Activated T-cell treated with anti-CD3 and anti-CD28 coated beads for 1 hour (primary cell): ENCODE results near the gene EPC2.
"Not testable (repeated sequence)": the region's sequence is repeated elsewhere in the genome, so short reads cannot be mapped to it uniquely, and the experiment has no call there.

ENCODE experiments used
- DNase-seq: peaks from one replicate; pipeline ENCODE4 v3.0.0-alpha.2; 2020; ENCODE audit warnings: low read depth

The EPC2 gene

DNA sequence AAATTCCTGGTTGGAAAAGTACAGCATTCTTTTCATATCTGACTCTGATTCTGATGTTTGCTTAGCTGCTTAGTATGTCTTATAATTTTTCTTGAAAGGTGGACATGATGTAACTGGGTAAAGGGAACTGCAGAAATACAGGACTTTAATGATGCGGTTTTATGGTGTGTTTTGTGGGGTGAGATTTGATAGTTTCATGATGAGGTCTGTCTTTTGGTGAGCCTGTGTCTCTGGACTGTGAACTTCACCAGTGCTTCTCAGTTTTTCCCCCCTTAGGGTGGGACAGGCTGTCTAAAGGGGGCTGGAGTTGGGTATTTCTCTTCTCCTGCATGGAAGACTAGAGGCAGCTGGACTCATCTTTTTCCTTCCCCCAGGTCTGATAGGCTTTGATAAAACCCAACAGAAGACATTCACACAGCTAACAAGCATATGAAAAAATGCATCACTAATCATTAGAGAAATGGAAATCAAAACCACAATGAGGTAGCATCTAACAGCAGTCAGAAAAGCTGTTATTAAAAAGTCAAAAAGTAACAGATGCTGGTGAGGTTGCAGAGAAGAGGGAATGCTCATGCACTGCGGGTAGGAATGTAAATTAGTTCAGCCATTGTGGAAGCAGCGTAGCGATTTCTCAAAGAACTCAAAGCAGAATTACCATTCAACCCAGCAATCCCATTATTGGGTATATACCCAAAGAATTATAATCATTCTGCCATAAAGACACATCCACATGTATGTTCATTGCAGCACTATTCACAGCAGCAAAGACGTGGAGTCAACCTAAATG, 77.6 kb downstream of the EPC2 start:
- DNase-seq: no peak

DNA sequence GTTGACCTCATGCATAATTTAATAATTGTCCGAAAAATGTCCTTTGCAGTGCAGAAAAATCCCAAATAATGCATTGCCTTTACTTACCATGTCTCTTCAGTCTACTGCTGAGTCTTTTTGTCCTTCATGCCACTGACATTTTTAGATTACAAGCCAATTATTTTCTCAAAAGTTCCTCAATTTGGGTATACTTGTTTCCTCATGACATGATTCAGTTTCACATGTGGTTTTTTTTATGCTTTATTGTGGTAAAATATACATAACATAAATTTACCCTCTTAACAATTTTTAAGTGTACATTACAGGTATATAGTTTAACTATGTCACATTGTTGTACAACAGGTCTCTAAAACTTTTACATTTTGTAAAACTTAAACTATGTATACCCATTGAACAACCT, 81.0 kb downstream of the EPC2 start:
- DNase-seq: no peak

DNA sequence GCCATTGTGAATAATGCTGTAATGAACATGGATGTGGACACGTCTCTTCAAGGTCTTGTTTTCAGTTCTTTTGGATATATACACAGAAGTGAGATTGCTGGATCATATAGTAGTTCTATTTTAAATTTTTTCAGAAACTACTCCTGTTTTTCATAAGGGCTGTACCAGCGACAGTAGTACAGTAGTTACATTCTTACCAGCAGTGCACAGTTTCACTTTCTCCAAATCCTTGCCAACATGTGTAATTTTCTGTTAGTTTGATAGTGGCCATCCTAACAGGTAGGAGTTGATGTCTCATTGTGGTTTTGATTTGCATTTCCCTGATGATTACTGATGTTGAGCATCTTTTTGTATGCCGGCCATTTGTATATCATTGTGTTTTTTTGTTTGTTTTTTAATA, 81.7 kb downstream of the EPC2 start:
- no peak for DNase-seq

DNA sequence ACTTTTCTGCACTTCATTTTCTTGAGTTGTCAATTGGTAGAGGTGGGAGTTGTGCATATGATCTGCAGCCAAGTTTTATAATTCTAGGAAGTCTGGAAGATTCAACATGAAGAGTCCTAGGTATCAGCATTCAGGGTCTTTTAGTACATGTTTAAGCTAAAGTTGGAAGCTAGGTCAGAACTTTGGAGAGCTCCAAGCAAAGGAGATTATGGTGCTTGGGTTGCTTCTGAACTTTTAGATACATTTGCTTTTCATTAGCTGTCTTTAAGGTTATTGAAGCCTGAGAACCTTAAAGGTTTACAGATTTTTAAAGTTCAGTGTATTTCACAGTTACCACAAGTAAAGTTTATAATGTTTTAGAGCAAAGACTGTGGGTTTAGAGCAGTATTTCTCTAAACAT, 85.5 kb downstream of the EPC2 start:
- DNase-seq: no peak

DNA sequence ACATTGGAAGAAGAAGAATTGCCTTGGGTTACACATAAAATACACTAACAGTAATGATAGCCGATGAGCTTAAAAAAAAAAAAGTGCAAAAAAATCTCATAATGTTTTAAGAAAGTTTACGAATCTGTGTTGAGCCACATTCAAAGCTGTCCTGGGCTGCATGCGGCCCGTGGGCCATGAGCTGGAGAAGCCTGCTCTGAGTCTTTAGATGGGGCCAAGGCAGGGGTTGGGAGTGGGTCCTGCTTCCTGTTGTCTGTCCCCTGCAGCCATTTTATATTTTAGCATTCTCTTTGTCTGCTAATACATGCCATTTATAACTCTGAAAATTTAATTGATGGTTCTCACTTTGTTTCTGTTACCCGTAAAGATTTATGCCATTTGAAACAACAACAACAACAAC, 93.2 kb downstream of the EPC2 start:
- no peak for DNase-seq

DNA sequence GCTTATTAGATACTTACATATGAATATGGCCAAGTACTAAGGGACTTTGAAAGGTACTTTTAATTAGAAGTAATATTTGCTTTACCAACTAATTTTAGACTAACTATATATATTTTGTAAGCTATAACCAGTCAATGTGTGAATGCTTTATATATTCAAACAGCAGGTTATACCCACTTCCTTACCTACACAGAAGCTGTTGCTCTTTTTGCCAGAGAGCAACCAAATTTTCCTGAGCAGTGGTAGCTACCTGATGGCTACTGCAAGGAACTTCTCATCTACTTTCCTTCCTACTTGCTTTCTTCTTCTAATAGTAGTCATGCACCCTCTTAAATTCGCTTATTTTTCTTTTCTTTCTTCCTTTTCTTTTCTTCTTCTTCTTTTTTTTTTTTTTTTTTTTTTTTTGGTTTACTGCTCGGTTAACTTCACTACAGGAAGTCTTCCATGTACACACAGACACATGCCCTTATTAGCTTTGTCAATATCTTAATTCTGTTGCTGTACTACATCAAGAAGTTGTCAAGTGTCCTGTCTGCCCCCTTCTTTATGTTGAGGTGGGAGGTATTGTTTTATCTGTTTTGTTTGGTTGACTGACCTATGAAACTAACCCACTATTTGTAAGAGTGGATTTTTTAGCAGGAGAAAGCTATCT, 95.0 kb downstream of the EPC2 start:
- no peak for DNase-seq

DNA sequence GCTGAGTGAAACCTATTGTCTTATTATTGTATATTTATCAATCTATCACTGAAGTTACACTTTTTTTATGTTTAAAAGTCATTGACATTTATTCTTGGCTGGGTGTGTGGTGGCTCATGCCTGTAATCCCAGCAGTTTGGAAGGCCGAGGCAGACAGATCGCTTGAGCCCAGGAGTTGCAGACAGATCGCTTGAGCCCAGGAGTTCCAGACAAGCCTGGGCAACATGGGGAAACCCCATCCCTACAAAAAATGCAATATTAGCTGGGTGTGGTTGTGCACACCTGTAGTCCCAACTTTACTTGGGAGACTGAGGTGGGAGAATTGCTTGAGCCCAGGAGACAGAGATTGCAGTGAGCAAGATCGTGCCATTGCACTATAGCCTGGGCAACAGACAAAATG, 97.8 kb downstream of the EPC2 start:
- DNase-seq: no peak

DNA sequence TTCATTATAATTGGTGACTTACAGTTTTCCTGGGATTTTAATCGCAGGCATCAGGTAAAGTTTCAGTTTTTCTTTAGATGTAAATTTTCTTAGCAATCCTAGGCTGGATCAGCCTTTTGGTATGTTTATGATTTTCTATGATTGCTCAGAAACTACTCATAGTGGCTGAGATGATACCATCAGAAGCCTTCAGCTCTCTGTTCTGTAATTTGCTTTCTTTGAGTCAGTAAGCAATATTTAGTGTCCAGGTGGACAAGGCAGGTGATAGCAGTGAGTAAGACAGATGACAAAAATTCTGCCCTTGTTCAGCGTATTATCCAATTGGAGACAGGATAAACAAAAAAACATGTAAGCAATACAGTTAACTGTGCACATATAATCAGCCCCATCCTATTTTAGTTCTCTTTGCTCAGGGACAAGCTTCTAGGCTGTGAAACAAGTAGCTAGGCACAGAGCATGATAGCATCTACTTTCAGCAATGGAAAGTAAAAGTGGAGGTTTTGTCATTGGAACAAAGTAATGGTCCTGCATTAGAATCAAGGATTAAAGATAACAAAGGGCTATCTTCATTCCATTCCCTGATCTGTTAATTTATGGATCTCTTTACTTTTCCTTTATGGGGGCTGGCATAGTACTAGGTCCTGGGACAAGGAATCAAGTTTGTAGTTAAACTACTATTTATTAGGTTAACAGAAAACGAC, 100.8 kb downstream of the EPC2 start:
- DNase-seq: no peak

DNA sequence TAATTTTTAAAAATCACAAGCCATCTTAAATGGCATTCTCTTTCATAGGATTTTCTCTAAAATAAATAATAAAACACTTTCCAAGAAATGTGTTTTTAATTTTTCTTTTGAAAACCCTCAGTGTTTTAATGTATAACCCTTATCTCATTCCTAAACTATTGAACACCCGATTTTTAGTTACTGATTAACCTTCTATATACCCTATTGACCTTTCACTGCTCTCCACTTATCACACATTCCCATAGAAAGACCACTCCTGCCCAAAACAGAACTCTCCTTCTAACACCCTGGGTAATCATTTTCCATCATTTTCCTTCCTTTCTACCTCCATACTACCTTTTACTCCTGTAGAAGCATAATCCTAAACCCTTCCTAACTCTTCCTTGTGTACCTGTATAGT, 102.4 kb downstream of the EPC2 start:
- no peak for DNase-seq

DNA sequence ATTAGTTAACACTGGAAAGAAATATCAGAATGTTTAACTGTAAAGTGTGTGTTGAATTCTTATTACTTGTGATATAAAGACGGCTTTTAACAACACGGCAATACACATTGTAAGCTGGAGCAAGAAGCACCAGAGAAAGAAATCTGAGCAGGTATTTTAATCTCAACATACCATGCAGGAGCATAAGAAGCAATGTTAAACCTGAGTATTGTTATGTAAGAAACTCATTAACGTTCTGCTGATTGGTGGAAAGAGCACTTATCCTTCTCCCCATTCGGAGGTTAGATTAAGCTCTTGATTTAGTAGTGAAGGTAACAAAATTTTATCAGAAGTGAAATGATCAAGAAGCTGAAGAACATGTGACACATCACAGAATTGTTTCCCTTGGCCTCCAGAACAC, 107.4 kb downstream of the EPC2 start:
- no peak for DNase-seq

DNA sequence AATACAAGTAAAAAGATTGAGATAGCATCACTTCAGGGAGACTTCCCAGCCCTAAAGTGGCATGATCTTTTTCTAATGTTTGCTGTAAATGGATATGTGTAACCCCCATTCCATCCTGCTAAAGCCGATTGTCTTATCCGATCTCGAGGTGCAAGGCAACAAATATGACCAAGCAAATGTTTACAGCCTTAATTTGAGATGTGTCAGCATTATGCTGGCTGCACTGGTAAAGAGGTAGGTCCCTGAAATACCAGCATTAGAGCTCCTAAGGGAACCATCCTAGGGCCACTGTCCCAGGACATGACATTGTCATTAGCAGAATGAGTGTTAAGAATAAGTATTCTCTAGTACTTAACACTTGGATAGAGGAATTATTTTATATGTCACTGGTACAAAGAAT, 108.4 kb downstream of the EPC2 start:
- DNase-seq: no peak

DNA sequence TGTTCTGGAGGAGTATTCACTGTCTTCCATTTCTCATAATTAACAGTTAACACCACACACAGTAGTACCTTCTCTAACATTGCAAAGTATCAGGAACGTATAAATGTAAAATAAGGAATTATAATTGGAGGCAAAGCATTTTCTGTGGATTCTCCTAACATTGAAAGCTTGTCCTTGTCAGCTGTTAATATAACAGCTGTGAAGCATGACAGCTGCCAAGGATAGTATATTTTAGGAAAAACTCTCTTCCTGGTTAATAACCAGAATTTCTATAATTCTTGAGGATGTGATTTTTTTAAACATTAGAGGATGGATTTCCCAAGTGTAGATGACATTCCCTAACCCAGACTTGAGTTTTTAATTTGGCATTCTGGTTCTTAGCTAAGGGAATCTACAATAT, 110.3 kb downstream of the EPC2 start:
- no peak for DNase-seq

DNA sequence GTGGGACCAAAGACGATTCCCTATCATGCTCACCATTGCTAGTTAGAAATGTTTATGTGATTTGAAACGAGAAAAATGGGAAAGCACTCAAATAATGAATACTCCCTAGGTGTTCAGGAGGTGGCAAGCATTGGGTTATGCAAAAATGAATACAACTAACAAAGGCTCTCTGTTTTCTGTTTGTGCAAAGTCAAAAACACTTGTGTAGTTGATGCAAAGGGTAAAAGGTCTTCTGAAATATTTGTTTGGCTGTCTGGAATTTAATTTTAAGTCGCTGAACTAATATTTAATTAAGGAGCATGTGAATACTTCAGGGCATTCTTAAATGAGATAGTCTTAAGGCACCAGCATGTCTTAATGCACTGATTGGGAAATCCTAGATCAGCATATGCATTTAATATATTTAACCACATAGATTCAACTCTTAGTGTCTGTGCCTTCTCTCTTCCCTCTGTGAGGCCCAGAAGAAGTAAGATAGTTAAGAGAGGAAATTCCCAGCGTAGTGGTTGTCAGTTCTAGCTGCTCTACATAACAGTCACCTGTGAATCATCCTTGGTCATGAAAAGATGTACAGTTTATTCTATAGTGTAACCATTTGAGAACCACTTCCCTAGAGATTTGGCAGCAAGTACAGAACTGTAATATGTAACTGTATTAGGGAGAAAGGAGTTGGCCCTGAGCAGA, 111.9 kb downstream of the EPC2 start:
- no peak for DNase-seq

DNA sequence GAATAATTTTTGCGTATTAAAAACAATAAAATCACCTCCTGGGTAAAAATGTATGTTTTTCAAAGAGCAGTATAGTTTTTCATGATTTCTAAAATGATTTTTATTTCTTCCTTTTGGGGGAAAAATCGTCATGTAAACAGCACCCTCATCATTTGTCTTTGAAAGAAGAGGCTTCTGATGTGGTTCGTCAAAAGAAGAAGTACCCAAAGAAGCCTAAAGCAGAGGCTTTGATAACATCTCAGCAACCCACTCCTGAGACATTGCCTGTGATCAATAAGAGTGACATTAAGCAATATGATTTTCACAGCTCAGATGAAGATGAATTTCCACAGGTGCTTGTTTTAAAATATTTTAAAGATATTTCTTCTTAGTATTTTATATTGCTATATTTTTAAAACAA, 120.3 kb downstream of the EPC2 start:
- no peak for DNase-seq

DNA sequence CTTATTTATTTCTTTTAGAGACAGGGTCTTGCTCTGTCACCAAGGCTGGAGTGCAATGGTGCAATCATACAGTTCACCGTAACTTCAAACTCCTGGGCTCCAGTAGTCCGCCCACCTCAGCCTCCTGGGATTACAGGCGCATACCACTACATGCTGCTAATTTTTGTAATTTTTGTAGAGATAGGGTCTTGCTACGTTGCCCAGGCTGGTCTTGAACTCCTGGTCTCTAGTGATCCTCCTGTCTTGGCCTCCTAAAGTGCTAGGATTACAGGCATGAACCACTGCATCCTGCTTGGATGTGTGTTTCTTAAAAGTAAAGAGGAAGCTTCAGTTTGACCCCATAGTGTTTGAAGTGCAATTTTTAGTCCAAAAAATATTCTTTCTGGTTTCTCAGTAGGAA, 125.5 kb downstream of the EPC2 start:
- DNase-seq: no peak

DNA sequence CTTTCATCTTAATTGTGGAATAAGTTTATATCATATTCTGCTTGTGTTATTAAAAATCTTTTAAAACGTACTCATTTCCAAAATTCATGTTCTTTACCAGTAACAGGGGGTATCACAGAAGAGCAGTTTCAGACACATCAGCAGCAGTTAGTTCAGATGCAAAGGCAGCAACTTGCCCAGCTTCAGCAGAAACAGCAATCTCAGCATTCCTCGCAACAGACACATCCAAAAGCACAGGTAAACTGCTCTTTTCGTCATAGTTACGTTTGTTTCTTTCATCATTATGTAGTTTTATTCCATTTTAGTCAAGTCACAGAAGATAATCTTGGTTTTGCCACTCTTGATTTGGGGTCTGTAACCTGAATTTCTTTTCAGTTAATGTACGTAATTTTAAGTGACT, 137.0 kb downstream of the EPC2 start:
- no peak for DNase-seq

DNA sequence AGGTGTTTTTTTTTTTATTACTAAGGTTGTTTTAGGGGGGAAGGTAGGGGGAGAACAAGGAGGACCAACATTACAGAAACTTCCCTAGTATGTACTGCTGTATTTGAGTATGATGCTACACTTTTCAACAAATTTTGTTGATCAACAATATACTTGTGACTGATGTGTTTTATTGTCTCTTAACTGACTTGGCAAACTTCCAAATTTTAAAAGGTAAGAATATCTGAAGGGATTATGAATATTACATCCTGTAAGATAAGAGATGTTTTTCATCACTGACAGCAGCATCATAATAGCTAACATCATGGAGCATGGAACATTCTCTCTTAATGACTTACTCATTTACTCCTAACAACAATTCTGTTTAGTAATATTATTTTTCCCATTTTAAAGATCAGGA, 144.5 kb downstream of the EPC2 start:
- no peak for DNase-seq

DNA sequence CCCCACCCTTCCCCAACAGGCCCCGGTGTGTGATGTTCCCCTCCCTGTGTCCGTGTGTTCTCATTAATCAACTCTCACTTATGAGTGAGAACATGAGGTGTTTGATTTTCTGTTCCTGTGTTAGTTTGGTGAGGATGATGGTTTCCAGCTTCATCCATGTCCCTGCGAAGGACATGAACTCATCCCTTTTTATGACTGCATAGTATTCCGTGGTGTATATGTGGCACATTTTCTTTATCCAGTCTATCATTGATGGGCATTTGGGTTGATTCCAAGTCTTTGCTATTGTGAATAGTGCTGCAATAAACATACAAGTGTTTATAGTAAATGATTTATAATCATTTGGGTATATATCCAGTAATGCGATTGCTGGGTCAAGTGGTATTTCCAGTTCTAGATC, 145.6 kb downstream of the EPC2 start:
- not testable (repeated sequence) for DNase-seq

DNA sequence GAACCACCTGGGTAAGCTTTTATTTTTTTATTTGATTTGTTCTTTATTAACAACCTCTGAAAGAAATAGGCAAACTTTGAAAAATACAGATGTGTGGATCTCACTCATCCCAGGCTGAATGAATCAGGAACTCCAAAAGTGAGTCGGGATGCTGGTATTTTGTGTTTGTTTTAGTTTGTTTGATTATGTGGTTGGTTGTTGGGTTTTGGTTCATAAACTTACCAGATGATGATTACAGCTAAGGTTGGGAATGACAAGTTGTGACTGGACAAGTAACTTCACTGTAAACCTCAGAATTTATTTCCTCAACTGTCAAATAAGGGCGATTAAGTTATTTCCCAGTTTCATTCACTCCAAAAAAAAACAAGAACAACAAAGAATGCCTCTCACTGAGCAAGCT, 150.0 kb downstream of the EPC2 start:
- DNase-seq: no peak

DNA sequence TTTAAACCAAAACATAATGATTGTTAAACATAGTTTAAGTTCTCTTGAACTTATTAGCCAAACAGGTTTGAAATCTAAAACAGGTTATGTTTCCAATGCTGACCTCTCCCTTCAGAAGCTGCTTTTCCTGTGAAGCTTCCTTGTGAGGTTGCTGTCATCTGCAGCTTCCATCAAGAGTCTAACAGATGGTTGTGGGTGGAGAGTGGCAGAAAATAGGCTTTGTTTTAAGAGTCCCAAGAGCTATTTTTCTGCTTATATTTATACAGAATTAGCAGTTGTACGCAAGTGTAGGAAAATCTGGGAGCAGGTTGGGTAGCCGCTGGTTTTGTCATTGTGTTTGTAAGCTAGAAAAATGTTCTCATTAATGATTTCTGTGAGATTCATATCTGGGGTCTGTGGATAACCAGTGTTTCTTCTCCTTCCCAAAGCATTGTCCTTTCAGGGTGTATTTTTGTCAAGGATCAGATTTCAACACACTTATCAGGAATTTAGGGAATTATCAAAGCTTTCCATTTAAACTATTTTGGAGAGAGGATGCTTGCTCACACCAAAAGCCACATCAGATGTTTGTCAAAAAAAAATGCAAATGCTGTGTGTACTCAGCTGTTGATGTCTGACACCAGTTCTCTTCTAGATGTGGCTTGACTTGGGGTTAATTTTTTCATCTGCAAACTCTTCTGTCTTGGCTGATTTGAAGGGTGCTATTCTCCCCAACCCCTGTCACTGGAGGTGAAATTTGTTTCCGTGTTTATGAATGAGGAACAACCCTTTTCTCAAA, 152.4 kb downstream of the EPC2 start:
- no peak for DNase-seq

DNA sequence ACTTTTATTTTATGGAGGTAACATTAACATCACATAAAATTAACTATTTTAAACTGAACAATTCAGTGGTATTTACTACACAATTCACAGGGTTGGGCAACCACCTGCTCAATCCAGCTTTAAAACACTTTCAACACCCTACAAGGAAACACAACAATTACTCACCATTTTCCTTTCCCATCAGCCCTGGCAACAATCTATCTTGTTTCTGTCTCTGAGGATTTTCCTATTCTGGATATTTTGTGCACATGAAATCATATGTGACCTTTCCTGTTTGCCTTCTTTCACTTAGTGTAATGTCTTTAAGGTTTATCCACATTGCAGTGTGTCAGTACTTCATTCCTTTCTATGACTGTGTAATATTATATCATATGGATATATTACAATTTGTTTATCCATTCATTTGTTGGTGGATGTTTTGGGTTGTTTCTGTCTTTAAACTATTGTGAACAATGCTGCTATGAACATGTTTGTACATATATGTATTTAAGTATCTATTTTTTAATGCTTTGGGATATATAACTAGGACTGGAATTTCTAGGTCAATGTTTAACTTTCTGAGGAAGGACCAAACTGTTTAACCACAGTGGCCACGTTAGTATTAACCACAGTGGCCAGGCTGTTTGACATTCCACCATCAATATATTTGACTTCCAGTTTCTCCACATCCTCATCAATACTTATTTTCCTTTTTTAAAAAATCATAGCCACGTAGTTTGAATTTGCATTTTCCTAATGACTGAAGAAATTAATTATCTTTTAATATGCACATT, 158.1 kb downstream of the EPC2 start:
- DNase-seq: no peak
